Measurements from ENCODE around the gene RPL7L1.
"Not testable (repeated sequence)": the region's sequence is repeated elsewhere in the genome, so short reads cannot be mapped to it uniquely, and the experiment has no call there.

Gene RPL7L1

DNA sequence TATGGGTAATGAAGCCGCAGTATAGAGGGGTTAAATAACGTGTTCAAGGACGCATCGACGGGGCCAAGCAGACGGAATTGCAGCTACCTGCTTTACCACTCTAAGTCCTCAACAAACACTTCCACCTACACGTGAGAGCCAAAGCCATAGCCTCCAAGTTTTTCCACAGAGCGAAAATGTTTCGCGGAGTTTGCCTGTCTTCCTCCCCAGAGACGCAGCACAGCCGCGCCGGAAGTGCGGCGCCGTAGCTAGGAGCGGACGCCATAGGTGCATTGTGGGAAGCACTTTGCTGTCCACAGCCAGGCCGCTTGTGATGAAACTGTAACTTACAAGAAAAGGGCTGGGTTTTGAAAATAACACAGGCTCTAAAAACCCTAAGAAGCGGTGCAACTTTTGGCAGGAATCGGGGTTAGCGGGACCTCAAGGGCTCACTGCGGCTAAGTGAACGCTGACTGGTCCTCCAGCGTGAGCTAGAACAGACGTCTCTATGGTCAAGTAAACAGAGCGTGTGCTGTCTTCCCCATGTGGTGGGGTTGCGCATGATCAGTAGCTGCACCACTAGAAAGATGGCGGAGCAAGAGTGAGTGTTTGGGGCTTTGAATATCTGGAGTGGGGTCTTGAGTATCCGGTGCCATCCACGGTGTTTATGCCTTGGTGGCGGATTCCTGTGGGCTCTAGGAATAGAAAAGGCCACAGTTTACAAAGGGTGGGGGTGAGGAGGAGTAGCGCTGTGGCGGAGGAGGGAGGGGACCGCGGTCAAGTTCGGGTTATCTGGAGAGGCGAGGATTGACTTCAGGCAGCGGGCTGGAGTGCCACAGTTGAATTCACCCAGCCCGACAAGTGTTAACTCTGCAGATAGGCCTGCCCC is at the start of gene RPL7L1:
RPL7L1 (plus strand) TSS at position 245 of the 868 bp plus-strand sequence; CDS start at position 540, 295 bp downstream.
- FAIRE-seq: peak; percentile 95
- DNase-seq (ENCODE audit: insufficient read length, low spot score): no peak

DNA sequence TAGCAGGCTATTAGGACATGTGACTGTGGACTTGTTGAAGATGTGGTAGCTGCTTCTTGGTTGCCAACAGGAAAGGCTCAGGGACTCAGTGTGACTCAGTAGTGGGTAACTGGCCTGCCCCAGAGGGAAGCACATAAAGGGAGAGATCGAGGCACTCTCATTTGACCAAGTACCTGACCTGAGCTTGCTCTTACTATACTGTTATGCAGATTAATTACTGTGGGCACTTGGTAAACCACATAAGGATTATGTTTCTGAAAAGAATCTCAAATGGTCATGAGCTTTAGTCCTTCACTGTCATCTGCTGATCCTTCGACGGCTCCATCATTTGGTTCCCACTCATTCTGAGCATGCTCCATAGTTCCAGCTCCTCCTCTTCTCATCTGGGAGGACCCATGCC is 48.2 kb upstream of the RPL7L1 start:
- no peak for FAIRE-seq
- DNase-seq (ENCODE audit: insufficient read length, low spot score): no peak

DNA sequence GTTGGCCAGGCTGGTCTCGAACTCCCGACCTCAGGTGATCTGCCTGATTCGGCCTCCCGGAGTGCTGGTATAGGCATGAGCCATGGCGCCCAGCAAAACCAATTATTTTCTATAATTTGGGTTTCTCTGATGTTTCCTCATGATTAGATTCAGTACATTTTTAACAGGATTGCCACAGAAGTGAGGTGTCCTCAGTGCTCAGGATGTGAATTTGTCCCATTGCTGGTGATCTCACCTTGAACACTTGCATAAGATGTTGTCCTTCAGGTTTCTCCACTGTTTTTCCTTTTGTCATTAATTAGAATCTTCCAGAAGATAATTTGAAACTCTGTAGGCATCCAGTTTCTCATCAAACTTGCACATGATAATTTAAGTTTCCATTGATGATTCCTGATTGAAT is 45.4 kb upstream of the RPL7L1 start:
- FAIRE-seq: no peak
- DNase-seq (ENCODE audit: insufficient read length, low spot score): no peak

DNA sequence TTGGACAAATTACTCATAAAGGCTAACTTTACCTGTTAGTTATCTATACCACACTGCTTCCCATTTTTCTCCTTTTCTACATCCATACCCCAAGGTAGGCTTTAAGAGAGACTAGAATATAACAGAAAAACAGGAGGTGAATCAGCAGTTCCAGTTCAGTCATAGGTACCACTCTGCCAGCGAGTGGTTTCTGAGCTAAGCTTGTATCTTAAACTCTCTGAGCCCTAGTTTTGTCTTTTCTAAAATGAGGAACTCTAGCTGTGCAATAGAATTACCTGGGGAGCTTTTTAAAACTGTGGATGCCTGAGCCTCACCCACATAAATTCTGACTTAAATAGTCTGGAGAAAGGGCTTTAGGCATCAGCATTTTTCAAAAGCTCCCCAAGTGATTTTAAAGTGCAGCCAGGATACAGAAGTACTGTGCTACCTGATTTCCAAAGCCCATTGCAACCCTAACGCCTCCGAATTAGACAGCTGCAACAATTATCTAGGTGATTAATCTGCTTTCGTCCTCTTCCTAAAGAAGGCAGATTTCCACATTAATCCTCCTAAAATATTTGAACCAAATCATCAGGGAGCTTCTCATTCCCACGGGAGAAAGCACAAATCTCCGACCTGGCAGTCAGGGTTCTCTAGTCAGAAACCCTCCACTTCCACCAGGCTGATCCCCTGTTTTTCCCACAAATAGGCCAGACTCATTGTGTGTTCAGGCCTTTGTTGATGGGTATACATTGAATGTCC is 37.4 kb upstream of the RPL7L1 start:
- DNase-seq (ENCODE audit: insufficient read length, low spot score) (no peak), FAIRE-seq (no peak)

DNA sequence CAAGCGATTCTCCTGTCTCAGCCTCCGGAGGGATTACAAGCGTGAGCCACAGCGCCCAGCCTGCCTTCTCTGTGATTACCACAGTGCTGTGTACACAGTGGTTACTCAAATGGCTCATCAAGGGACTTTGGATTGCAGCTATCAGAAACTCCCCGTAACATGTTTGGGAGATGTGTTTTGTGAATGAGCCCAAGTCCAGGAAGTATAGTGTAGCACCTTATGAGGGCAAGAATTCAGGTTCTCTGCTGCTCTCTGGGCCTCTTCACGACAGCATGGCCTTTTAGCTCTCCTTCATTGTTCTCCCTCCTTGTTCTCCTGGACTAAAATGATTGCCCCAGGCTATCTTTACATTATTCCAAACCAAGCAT is 34.1 kb upstream of the RPL7L1 start:
- FAIRE-seq (no peak), DNase-seq (ENCODE audit: insufficient read length, low spot score) (no peak)

DNA sequence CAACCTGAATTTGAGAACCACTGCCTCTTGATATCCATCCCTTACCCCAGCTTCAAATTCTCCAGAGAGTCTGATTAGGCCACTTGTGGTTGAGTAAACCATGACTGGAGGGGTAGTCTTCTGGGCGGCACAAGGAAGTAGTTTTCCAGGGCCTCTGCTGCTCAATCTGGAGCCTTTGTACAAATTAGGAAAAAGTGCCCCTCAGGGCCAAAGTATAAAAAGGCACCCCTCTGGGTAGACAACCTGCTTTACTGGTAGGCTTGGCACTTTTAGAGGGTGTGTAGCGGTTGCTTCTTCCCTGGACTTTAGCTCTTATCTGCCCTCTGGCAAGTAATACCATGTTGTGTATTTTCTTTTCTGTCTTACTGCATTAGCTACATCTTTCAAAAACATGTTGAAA is 32.9 kb upstream of the RPL7L1 start:
- DNase-seq (ENCODE audit: insufficient read length, low spot score): no peak
- no peak for FAIRE-seq

DNA sequence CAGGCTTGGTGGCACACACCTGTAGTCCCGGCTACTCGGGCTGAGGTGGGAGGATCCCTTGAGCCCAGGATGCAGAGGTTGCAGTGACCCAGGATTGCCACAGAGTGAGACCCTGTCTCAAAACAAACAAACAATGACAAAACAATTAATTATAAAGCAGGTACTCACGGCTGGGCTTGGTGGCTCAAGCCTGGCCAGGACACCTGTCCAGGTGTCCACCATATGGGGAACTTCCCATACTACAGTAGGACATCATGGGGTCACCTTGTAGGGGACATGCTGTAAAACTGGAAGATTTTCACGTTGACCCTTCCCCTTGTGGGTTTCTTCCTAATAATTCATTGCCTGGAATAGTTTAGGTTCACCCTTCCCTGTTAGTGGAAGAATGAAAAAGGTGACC is 30.7 kb upstream of the RPL7L1 start:
- FAIRE-seq: no peak
- DNase-seq (ENCODE audit: insufficient read length, low spot score): no peak

DNA sequence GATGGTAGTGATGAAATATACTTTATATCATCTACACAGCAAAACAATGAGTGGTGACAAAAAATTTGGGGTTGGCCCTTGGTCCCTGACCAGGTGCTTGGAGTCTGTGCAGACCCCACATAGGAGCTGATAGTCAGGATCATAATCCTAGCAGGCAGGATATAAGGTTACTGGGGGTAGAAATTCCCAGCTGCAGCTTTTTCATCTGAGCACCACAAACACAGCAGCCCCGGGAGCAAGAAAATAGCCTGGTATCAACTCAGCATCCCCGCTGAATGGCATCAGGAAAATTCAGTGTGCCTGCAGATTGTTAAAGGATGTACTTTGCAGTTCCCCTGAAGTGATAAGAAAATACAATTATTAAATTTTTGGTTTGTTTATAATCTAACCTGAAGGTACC is 27.8 kb upstream of the RPL7L1 start:
- DNase-seq (ENCODE audit: insufficient read length, low spot score) (no peak), FAIRE-seq (no peak)

DNA sequence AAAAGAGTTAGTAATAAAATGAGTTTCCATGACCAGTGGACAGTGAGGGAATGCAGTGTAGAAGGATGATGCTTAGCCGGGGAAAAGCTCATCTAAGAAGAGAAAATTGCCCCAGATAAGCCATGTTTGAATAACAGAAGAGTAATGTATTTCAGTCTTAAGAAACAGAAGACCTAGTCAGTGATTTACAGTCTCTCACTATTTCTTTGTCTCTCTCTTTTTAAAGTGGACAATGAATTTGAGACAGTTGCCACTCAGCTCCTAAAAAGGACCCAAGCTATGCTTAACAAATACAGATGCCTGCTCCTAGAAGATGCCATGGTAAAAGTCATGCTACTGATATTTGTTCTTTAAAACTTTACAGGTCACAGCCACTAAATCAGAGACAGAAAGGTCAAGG is 19.4 kb upstream of the RPL7L1 start:
- no peak for DNase-seq (ENCODE audit: insufficient read length, low spot score)
- FAIRE-seq: no peak

DNA sequence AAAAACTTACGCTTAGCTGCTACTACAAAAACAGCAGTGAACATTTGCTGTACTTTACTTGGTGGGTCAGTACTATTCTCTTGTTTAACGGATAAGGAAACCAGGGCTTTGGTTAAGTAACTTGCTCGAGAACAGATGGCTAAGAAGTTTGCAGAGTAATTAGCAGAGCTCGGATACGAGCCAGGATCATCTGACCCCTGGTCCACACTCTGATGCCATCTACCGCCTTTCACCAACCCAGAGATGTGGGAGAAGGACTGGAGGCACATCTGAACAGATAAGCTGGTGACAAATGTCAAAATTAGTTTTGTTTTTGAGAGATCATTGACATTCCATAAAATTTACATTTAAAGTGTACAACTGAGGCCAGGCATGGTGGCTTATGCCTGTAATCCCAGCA is 18.9 kb upstream of the RPL7L1 start:
- no peak for FAIRE-seq

DNA sequence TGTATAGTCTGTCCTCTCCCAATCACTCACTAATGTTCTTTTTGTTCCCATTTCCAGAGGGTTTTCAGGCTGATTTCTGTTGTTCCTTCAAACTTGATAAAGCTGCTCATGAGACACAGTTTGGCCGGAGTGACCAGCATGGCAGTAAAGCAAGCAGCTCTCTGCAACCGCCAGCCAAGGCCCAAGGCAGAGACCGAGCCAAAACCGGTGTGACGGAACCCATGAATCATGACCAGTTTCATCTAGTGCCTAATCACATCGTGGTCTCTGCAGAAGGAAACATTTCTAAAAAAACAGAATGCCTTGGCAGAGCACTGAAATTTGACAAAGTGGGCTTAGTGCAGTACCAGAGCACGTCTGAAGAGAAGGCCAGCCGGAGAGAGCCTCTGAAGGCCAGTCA is 14.8 kb upstream of the RPL7L1 start:
- no peak for DNase-seq (ENCODE audit: insufficient read length, low spot score)

More for the DNA sequence above, 18.9 kb upstream of the RPL7L1 start:
- no peak for DNase-seq (ENCODE audit: insufficient read length, low spot score)

DNA sequence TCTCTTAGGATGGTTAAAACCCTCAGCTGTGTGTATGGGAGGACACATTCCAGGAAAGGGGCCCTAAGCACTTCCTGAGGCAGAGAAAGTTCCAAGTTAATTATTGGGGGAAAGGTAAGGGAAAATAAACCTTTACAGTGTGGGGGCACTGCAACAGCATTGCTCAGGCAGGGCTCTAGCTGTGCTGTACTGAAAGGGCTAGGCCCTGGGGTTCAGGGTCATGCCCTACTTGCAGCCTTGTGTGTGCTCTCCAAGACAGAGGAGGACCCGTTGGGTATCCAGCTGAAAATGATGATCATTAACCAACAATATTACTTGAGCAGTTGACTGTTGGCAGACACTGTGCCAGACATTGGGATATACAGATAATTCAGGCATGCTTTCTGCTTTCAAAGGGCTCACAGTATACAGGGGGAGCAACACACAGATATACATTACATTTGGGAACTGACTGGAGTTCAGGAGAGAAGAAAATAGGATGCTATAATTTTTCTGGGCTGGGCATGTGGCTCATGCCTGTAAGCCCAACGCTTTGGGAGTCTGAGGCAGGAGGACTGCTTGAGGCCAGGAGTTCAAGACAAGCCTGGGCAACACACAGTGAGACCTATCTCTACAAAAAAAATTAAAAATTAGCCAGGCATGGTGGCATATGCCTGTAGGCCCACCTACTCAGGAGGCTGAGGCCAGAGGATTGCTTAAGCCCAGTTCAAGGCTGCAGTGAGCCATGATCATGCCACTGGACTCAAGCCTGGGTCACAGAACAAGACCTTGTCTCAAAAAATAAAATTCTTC is 9.1 kb upstream of the RPL7L1 start:
- FAIRE-seq (peak; percentile 48), DNase-seq (ENCODE audit: insufficient read length, low spot score) (no peak)

More for the DNA sequence above, 14.8 kb upstream of the RPL7L1 start:
- no peak for FAIRE-seq

DNA sequence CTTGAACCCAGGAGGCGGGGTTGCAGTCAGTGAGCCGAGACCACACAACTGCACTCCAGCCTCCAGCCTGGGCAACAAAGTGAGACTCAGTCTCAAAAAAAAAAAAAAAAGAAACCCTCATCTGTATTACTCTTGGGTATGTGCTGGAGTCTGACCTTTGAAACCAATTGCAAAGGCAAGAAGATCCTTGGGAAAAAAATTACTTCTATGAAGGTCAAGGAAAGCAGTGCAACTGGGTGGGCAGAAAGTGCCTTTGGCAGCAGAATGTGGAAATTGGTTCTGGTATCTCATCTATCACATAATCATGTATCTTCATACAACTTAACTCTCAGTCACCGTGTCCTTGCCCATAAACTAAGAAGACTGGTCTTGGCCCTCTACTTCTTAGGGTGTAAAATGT is 7.7 kb upstream of the RPL7L1 start:
- DNase-seq (ENCODE audit: insufficient read length, low spot score) (no peak), FAIRE-seq (no peak)

DNA sequence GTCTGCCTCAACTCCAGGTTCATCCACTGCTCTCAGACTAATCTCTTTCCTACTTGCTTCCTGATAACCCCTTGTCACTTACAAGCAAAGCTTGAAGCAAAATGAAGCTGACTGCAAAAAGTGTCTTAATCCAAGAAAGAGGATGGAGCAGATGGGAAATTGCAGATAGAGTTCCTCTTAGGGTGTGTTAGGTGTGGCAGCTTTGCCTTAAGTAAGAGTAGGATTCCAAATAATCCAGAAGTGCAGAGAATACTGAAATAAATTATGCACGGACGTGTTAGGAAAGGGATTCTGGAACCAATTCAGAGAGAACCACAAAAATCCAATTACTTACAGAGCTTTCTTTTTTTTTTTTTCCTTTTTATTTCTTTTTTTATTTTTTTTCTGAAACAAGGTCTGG is 6.1 kb upstream of the RPL7L1 start:
- DNase-seq (ENCODE audit: insufficient read length, low spot score) (no peak), FAIRE-seq (no peak)

DNA sequence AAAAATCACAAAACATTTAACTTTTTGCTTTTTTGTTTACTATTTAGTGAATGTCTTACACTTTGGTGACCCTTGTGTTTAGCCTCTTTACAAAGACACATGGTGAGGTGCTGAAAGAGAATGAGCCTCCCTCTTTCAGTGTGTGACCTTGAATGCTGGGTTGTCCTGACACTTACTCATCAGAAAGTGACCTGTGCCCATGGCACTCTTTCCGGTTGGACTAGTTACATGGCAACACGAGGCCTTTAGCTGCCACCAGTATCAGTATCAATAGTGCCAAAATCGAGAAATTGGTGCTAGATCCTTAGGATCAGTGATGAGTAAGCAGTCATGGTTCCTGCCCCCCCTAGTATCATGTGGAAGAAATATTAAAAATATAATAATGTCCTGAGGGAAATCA is 1.7 kb upstream of the RPL7L1 start:
- DNase-seq (ENCODE audit: insufficient read length, low spot score): no peak
- FAIRE-seq: no peak

DNA sequence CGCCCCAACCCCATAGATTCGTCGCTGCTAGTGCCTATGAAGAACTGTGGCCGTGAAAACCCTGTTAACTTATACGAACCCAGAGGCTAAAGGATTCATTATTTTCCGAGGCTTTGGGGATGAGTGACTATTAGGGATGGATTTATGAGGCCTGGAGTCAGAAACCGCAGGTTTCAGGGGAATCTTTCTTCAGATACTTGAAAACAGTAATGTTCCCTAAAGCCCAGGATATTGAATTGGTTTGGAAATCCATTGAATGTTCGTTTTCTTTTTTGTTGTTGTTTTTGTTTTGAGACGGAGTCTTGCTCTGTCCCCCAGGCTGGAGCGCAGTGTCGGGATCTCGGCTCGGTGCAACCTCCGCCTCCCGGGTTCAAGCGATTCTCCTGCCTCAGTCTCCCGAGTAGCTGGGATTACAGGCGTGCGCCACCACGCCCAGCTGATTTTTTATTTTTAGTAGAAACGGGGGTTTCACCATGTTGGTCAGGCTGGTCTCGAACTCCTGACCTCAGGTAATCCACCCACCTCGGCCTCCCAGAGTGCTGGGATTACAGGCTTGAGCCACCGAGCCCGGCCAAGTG is 913 bp downstream of the RPL7L1 start:
- FAIRE-seq; DNase-seq (ENCODE audit: insufficient read length, low spot score): not testable (repeated sequence)

DNA sequence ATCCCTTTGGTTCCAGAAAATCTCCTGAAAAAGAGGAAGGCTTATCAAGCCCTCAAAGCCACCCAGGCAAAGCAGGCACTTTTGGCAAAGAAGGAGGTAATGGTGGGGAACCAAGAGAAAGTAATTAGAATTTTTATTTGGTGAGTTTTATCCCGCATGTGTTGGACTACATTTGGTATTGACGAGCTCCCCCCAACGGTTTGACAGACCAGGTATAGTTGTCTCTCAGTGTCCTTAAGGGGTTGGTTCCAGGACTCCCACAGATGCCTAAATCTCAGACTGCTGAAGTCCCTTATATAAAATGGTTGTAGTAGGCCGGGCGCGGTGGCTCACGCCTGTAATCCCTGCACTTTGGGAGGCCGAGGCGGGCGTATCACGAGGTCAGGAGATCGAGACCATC is 1.5 kb downstream of the RPL7L1 start:
- not testable (repeated sequence) for FAIRE-seq; DNase-seq (ENCODE audit: insufficient read length, low spot score)

DNA sequence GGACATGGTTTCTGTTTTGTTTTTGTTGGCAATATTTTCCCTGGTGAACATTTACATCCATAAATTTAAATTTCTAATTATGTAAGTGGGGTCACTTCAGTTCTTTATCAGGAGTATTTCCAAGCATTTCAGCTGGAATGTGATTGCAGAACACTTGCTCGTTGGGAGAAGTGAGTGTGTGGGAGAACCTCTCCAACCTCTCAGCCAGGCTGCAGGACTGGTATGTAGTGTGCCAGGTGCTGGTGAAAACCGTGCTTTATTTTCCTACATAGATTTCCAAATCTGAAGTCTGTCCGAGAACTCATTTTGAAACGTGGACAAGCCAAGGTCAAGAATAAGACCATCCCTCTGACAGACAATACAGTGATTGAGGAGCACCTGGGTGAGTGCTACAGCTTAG is 6.3 kb downstream of the RPL7L1 start:
- DNase-seq (ENCODE audit: insufficient read length, low spot score) (no peak), FAIRE-seq (no peak)

DNA sequence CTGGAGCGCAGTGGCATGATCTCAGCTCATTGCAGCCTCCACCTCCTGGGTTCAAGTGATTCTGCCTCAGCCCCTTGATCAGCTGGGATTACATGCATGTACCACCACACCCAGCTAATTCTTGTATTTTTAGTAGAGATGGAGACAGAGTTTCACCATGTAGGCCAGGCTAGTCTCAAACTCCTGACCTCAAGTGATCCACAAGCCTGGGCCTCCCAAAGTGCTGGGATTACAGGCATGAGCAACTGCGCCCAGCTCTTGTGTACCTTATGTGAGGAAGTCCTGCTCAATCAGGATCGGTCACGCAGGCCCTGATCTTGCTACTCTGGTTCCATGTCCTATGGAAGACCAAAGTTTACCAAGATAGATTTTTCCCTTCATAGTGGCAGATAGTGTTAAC is 8.8 kb downstream of the RPL7L1 start:
- DNase-seq (ENCODE audit: insufficient read length, low spot score); FAIRE-seq: not testable (repeated sequence)

DNA sequence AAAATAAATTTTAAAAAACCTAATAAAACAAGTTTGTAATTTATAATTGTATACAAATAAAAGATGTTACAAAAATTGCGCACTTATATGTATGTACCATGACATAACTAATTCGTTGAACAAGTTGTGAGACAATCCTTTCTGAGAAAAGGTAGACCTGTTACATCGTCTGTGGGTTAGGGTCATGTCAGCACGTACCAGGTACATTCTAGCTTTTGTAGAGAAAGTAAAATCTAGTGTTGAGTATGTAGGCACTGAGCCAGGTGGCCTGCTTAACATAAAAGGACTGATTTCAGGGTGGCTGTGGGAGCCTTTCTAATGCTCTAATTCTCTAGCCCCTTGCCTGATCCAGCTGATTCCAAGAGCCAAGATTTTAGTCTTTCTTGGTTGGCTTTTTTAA is 10.4 kb downstream of the RPL7L1 start:
- no peak for FAIRE-seq
- DNase-seq (ENCODE audit: insufficient read length, low spot score): no peak
